HL-60 (cell line): ENCODE results near the gene TTF2.

Experiments
- DNase-seq, 2 experiments: peaks; one replicate each; pipeline ENCODE4 v3.0.0-alpha.2; 2010 to 2020; ENCODE audit warnings: low read depth in 1 of 2, low spot score in 1 of 2
- H3K27ac ChIP-seq: fragments of 250-450 bp; sonication (Bioruptor Pico); replicated peaks from 2 replicates; pipeline ENCODE4 v1.5.1; 2020; ENCODE audit warnings: mild to moderate bottlenecking, moderate library complexity
- H3K27me3 ChIP-seq: fragments of 250-450 bp; sonication (Bioruptor Pico); 2 replicates; pipeline ENCODE4 v1.5.1; 2021; ENCODE audit warnings: mild to moderate bottlenecking, moderate library complexity; ENCODE audit not compliant: insufficient read depth, poor library complexity, severe bottlenecking
- H3K4me3 ChIP-seq: replicated peaks from 2 replicates; pipeline ENCODE4 v1.5.1; 2011; ENCODE audit warnings: mild to moderate bottlenecking, control low read depth, low read length; ENCODE audit not compliant: insufficient read depth
- GABPA ChIP-seq: IDR thresholded peaks from 2 replicates; pipeline ENCODE4 v1.6.1; 2012; ENCODE audit warnings: low read depth
- POLR2AphosphoS5 ChIP-seq: IDR thresholded peaks from 2 replicates; pipeline ENCODE4 v1.6.1; 2012; ENCODE audit warnings: low read depth
- SPI1 ChIP-seq: IDR thresholded peaks from 2 replicates; pipeline ENCODE4 v1.6.1; 2012; ENCODE audit warnings: low read depth, mild to moderate bottlenecking, borderline replicate concordance
- TF ChIP-seq, protein P1 (sequence below): IDR thresholded peaks from 2 replicates; pipeline ENCODE4 v1.6.1; 2012; ENCODE audit warnings: low read depth; ENCODE audit not compliant: insufficient replicate concordance
- TF ChIP-seq, protein P2 (sequence below): IDR thresholded peaks from one replicate; pipeline ENCODE4 v1.5.1; 2011; ENCODE audit warnings: low read length, control low read depth, inconsistent platforms; ENCODE audit not compliant: insufficient read depth

The TTF2 gene

DNA sequence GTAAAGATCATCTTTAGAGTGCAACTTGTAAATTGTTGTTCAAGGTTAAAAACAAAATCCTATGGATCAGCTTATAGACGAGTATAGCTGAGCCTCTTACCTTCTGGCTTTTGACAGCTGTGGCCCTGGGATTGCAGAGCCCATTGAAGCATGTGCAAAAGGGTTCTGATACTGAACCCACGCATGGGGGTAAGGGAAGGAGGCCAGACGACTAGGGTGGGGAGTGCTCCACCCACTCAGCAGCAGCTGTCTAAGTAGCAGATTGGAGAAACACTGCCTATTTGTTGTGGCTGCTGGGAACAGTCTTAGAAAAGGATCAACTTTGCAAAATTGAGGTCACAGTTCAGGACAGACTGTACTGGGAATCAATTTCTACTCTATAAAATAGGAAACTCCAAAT is 42.5 kb upstream of the TTF2 start:
- no peak for DNase-seq
- TF ChIP-seq SPI1 (no peak), POLR2AphosphoS5 (no peak), GABPA (no peak)
- TF ChIP-seq, protein P1, sequence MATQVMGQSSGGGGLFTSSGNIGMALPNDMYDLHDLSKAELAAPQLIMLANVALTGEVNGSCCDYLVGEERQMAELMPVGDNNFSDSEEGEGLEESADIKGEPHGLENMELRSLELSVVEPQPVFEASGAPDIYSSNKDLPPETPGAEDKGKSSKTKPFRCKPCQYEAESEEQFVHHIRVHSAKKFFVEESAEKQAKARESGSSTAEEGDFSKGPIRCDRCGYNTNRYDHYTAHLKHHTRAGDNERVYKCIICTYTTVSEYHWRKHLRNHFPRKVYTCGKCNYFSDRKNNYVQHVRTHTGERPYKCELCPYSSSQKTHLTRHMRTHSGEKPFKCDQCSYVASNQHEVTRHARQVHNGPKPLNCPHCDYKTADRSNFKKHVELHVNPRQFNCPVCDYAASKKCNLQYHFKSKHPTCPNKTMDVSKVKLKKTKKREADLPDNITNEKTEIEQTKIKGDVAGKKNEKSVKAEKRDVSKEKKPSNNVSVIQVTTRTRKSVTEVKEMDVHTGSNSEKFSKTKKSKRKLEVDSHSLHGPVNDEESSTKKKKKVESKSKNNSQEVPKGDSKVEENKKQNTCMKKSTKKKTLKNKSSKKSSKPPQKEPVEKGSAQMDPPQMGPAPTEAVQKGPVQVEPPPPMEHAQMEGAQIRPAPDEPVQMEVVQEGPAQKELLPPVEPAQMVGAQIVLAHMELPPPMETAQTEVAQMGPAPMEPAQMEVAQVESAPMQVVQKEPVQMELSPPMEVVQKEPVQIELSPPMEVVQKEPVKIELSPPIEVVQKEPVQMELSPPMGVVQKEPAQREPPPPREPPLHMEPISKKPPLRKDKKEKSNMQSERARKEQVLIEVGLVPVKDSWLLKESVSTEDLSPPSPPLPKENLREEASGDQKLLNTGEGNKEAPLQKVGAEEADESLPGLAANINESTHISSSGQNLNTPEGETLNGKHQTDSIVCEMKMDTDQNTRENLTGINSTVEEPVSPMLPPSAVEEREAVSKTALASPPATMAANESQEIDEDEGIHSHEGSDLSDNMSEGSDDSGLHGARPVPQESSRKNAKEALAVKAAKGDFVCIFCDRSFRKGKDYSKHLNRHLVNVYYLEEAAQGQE = no peak
- TF ChIP-seq, protein P2, sequence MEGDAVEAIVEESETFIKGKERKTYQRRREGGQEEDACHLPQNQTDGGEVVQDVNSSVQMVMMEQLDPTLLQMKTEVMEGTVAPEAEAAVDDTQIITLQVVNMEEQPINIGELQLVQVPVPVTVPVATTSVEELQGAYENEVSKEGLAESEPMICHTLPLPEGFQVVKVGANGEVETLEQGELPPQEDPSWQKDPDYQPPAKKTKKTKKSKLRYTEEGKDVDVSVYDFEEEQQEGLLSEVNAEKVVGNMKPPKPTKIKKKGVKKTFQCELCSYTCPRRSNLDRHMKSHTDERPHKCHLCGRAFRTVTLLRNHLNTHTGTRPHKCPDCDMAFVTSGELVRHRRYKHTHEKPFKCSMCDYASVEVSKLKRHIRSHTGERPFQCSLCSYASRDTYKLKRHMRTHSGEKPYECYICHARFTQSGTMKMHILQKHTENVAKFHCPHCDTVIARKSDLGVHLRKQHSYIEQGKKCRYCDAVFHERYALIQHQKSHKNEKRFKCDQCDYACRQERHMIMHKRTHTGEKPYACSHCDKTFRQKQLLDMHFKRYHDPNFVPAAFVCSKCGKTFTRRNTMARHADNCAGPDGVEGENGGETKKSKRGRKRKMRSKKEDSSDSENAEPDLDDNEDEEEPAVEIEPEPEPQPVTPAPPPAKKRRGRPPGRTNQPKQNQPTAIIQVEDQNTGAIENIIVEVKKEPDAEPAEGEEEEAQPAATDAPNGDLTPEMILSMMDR = no peak
- H3K27ac ChIP-seq = no peak overlapping the region
- H3K27me3 ChIP-seq = no peaks in the 10 kb centered on the region
- no peak overlapping the region for H3K4me3 ChIP-seq

DNA sequence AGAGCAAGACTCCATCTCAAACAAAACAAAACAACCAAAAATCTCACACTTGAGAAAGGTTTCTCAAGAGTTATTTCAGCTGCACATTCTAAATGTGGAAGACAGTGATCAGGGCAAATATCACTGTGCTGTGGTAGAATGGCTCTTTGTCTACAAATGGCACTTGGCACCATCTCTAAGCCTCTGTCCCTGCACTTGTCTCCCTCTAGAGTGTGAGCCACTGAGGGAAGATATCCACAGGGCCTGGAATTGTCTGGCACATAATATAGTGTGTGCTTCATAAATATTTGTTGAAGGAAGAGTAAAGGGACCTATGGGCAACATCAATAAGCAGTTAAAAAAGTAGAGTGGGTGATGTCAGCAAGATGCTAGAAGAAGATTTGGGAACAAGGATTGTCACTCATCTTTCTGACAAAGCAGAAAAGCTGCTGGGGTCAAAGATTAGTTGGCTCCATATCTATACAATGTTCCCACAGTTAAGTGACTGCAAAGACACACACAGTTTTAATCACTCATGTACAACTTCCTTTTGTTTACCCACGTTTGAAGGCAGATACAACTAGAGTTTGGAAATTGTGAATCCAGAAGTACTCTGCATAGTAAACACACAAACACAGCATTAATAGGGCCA is 39.5 kb upstream of the TTF2 start:
- DNase-seq = no peak
- H3K27me3 ChIP-seq = no peaks in the 10 kb centered on the region
- H3K27ac ChIP-seq = no peak overlapping the region
- no peak overlapping the region for H3K4me3 ChIP-seq
- TF ChIP-seq, protein P1 = no peak
- TF ChIP-seq SPI1 = no peak
- TF ChIP-seq POLR2AphosphoS5 = no peak

DNA sequence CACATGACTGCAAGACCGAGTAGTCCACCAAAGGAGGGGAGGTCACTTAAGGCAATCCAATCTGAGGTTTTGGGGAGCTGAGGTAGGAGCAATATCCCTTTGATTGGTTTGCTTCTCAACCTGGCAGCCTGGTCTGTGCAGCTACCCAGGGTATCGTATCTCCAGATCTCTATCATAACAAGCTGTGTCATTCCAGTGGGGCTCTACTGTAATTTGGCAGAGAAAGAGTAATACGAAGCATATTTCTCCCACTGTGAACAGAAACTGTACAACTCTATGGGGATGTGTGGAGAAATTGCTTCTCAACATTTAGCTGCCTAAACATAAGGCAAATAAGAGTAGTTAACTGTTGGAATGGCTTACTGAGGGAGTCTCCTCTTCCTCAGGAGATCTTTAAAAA is 38.0 kb upstream of the TTF2 start:
- Histone ChIP-seq H3K4me3 (no peak overlapping the region), H3K27me3 (no peaks in the 10 kb centered on the region), H3K27ac (no peak overlapping the region)
- TF ChIP-seq, protein P2 = no peak
- TF ChIP-seq SPI1 (no peak), GABPA (no peak), POLR2AphosphoS5 (no peak)
- TF ChIP-seq, protein P1 = no peak
- DNase-seq = no peak
